Measurements from ENCODE around the gene DENND2A.

GRCh38 chr7:140653319-140654108, 12.9 kb upstream of the DENND2A start:
- peak; percentile 95 for TF ChIP-seq CTCF (conservative IDR thresholded peaks at IDR 0.05; ENCODE audit: low read depth, low read length)
- 0 out of 2 replicates have a peak, but pooled peaks have one; percentile 42 for TF ChIP-seq POLR2A (IDR thresholded peaks at IDR 0.05; ENCODE audit: low read depth, low read length)
- TF ChIP-seq CHD1 (IDR thresholded peaks at IDR 0.05; ENCODE audit: low read depth, low read length): no peak
- no peak for TF ChIP-seq RCOR1 (IDR thresholded peaks at IDR 0.05; ENCODE audit: insufficient replicate concordance, low read length)
- no peak; the same call in 1 of the 2 replicates for TF ChIP-seq MAZ (IDR thresholded peaks at IDR 0.05; ENCODE audit: borderline replicate concordance, low read depth, low read length)

All from IMR-90 (cell line).